Measurements from ENCODE around the gene PLEKHG4.

The PLEKHG4 gene

DNA sequence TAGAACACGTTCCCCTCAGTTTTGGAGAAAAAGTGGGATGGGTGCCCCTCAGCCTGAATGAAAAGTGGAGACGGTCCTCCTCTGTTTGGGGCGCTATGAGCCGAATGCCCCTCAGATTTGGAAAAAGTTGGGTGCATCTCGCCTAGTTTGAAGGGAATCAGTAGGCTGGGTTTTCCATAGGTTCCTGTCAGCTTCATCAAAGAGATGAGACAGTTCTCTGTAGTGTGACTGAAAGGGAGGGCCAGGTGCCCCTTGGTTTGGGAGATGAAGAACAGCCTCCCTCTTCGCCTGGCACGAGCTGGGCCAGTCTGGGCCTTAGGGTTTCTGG, 31.3 kb upstream of the PLEKHG4 start:
- H3K9me3 Mint-ChIP-seq: no peaks in the 10 kb centered on the region
- no peak for ATAC-seq (replicated peaks; ENCODE audit: extremely low read depth, poor library complexity, severe bottlenecking)
- H3K4me1 Mint-ChIP-seq: peaks cover 41% of the 10 kb centered on the region
- H3K27ac Mint-ChIP-seq (ENCODE audit: low read depth): peak overlapping the region; percentile 85
- H3K27me3 Mint-ChIP-seq: peaks cover 11% of the 10 kb centered on the region
- DNase-seq (ENCODE audit: low spot score in 2 of 2): no peak
- peaks cover 4% of the 10 kb centered on the region for H3K36me3 Mint-ChIP-seq (ENCODE audit: insufficient read depth)
- peak overlapping the region; percentile 91 for H3K4me3 Mint-ChIP-seq

DNA sequence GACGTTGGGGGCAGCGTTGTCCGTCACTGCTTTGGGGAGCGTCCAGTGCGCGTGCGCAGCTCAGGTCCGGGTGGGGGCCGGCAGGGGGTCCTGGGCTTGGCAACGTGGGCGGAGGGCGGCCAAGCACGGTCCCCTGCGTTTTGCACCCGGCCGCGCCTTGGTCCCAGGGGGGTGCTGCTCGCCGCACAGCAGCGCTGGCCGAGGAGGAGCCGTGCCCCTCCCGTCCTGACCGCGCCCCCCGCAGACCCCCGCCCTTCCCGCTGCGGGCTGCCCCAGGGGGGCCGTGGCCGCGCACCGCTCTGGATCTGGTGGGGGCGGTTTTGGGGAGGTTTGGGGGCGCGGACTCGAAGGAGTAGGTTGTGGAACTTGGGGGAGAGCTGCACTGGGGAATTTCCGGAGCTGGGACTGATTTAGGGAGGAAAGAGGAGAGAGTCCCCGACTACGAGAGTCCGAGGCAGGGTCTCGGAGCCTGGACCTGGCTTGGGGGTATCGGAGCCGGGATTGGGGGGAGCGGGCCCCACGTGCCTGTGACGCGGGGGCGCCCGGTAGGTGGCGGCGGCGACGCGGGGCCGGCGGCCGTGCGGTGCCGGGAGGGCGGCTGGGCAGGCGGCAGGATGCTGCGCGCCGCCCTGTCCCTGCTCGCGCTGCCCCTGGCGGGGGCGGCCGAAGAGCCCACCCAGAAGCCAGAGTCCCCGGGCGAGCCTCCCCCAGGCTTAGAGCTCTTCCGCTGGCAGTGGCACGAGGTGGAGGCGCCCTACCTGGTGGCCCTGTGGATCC, 30.7 kb upstream of the PLEKHG4 start, which contains the start of gene SLC9A5:
Gene SLC9A5, plus strand, starts transcription at position 579 of the 777 bp plus-strand sequence. Its CDS starts 36 bp downstream, at position 615.
- peaks cover 11% of the 10 kb centered on the region for H3K27me3 Mint-ChIP-seq
- H3K9me3 Mint-ChIP-seq: no peaks in the 10 kb centered on the region
- H3K4me3 Mint-ChIP-seq: peak within 1 kb of the TSS; percentile 91
- H3K4me1 Mint-ChIP-seq: peaks cover 41% of the 10 kb centered on the region
- no peak for ATAC-seq (replicated peaks; ENCODE audit: extremely low read depth, poor library complexity, severe bottlenecking)
- no peak for DNase-seq (ENCODE audit: low spot score in 2 of 2)
- H3K36me3 Mint-ChIP-seq (ENCODE audit: insufficient read depth): peaks cover 4% of the 10 kb centered on the region
- peak within 1 kb of the TSS; percentile 86 for H3K27ac Mint-ChIP-seq (ENCODE audit: low read depth)

DNA sequence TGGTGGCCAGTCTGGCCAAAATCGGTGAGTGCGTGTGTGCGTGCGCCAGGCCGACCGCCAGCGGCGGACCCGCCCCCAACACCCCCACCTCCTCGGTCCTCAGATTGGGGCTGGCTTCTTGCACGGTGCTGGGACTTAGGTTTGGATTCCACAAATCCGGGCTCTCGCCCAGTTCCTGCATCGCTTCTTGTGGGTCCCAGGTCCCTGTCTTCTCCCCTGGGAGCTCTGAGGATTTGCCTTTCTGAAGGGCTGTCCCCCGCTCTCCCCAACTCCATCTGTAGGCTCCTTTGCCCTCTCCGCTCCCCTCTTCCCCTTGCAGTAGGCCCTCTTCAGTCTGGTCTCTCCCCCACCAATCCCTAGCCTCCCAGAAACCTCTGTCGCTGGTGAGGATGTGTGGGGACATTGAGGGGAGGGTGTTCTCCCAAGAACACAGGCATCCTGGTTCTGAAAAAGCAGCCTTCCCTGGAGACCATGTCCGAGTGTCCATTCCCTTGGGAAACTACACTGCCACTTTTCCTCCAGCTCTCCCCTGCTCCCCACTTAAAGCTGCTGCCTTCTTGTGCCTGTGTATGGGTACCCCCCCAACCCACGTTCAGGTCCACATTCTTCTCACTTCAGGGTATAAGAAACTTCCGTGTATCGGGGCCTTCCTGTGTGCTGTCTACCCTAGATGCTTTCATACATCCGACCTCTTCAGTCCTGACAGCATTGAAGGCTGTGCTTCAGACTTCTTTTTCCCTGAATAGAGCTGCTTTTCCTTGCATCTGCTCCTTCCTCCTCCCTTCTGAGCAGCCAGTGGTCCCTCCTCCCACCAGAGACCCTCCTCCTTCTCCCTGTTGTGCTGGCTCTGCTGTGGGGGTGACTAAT, 29.9 kb upstream of the PLEKHG4 start:
- H3K36me3 Mint-ChIP-seq (ENCODE audit: insufficient read depth): peaks cover 4% of the 10 kb centered on the region
- H3K27ac Mint-ChIP-seq (ENCODE audit: low read depth): peak overlapping the region; percentile 86
- peaks cover 34% of the 10 kb centered on the region for H3K4me1 Mint-ChIP-seq
- H3K27me3 Mint-ChIP-seq: peaks cover 11% of the 10 kb centered on the region
- no peaks in the 10 kb centered on the region for H3K9me3 Mint-ChIP-seq
- peak overlapping the region; percentile 91 for H3K4me3 Mint-ChIP-seq
- no peak for DNase-seq (ENCODE audit: low spot score in 2 of 2)
- no peak for ATAC-seq (replicated peaks; ENCODE audit: extremely low read depth, poor library complexity, severe bottlenecking)

DNA sequence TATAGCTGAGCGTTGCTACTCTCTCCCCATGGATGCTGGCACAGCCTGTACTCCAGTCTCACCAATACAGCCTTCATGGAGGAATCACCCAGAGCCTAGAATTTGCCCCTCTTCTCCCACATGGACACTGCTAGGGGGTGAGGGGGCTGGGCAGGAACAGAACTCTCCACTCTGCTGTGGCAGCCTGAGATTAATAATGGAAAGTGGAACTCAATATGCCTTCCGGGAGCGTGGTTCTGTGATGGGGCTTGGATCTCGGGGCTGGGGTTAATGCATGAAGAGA, 29.3 kb upstream of the PLEKHG4 start:
- H3K27me3 Mint-ChIP-seq: peaks cover 11% of the 10 kb centered on the region
- H3K4me3 Mint-ChIP-seq: peak overlapping the region; percentile 91
- peaks cover 4% of the 10 kb centered on the region for H3K36me3 Mint-ChIP-seq (ENCODE audit: insufficient read depth)
- peaks cover 28% of the 10 kb centered on the region for H3K4me1 Mint-ChIP-seq
- no peak for DNase-seq (ENCODE audit: low spot score in 2 of 2)
- ATAC-seq (replicated peaks; ENCODE audit: extremely low read depth, poor library complexity, severe bottlenecking): no peak
- H3K27ac Mint-ChIP-seq (ENCODE audit: low read depth): no peak overlapping the region
- H3K9me3 Mint-ChIP-seq: no peaks in the 10 kb centered on the region

DNA sequence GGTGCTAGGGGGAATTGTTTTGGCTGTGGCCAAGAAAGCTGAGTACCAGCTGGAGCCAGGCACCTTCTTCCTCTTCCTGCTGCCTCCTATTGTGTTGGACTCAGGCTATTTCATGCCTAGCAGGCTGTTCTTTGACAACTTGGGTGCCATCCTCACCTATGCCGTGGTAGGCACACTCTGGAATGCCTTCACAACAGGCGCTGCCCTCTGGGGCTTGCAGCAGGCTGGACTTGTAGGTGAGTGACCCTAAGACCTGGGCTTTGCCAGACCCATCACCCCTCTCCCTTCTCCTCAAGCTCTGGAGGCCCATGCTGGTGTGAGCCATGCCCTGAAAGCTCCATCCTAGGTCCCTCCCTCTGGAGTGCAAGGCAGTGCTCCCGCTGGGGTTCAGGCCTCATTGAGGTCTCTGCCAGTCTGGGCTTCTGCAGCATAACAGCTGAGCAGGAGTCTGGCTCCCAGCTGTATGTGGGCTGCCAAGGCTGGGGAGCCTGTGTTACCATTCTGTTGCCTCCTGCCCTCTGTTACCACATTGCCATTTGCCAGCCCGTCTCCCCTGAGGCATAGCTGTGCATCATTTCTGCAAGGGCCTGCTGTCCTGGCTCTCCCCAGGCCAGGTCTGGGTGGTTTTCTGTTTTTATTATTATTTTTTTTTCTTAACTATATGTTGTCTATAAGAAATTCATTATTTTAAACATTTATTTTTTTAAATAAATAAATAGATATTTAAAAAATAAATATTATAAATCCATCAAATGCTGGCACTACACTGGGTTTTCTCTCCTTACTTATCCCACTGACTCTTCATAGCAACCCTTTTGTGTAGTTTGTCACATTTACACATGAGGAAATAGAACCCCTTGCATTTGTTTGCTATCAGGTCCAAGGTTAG, 26.5 kb upstream of the PLEKHG4 start:
- Mint-ChIP-seq H3K27ac (ENCODE audit: low read depth) (no peak overlapping the region), H3K36me3 (ENCODE audit: insufficient read depth) (peaks cover 2% of the 10 kb centered on the region), H3K4me3 (no peak overlapping the region), H3K27me3 (peaks cover 30% of the 10 kb centered on the region), H3K9me3 (no peaks in the 10 kb centered on the region), H3K4me1 (peaks cover 17% of the 10 kb centered on the region)
- DNase-seq (ENCODE audit: low spot score in 2 of 2) (no peak), ATAC-seq (replicated peaks; ENCODE audit: extremely low read depth, poor library complexity, severe bottlenecking) (no peak)

DNA sequence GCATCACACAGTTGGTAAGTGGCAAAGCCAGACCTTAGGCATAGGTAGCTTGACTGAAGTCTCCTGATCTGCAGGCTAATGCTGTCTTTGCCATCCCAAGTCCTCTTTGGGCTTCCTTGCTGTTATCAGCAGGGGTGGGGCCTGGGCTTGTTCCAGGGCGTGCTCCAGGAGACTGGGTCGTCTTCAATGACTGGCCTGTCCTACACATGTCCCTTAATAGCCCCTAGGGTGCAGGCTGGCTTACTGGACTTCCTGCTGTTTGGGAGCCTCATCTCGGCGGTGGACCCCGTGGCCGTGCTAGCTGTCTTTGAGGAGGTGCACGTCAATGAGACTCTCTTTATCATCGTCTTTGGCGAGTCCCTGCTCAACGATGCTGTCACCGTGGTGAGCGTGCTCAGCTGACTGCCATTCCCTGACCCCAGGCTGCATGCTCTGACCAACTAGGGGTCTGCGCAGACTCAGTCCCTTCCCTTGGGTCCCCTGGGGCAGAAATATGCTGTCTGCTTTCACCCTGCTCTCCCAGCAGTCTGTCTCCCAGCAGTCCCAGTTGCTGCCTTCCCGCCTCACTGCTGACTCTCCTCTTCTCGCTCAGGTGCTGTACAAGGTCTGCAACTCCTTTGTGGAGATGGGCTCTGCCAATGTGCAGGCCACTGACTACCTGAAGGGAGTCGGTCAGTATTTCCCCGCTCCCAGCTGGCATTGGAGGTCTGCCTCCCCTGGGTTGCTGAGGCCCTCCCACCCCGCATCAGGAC, 24.4 kb upstream of the PLEKHG4 start:
- no peaks in the 10 kb centered on the region for H3K4me1 Mint-ChIP-seq
- H3K4me3 Mint-ChIP-seq: no peak overlapping the region
- peaks cover 26% of the 10 kb centered on the region for H3K27me3 Mint-ChIP-seq
- no peak overlapping the region for H3K27ac Mint-ChIP-seq (ENCODE audit: low read depth)
- DNase-seq (ENCODE audit: low spot score in 2 of 2) (no peak), ATAC-seq (replicated peaks; ENCODE audit: extremely low read depth, poor library complexity, severe bottlenecking) (no peak)
- no peaks in the 10 kb centered on the region for H3K9me3 Mint-ChIP-seq
- peaks cover 2% of the 10 kb centered on the region for H3K36me3 Mint-ChIP-seq (ENCODE audit: insufficient read depth)

DNA sequence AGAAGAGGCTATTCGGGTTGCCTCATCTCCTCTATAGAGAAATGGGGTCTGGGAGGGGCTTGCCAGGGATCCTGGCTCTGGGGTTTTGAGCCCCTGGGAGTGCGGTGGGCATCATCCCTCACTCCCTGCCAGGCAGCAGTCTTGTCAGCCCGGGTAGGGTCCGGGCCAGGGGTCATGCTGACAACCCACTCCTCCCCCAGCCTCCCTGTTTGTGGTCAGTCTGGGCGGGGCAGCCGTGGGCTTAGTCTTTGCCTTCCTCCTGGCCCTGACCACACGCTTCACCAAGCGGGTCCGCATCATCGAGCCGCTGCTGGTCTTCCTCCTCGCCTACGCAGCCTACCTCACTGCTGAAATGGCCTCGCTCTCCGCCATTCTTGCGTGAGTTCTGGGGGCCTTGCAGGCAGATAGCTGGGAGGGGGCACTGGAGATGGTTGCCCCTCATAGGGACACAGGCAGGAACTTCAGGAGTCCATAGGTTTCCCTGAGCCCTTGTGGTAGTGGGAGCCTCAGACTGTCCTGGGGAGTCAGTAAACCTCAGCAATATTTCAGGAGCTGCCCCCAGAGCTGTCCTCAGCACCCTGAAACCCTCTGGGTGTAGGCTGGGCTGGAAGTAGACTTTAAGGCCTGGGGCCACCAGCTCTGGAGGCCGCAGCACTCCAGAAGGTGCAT, 23.6 kb upstream of the PLEKHG4 start:
- Mint-ChIP-seq H3K4me1 (no peaks in the 10 kb centered on the region), H3K9me3 (no peaks in the 10 kb centered on the region), H3K36me3 (ENCODE audit: insufficient read depth) (peaks cover 2% of the 10 kb centered on the region), H3K27ac (ENCODE audit: low read depth) (no peak overlapping the region), H3K27me3 (peaks cover 23% of the 10 kb centered on the region), H3K4me3 (no peak overlapping the region)
- ATAC-seq (replicated peaks; ENCODE audit: extremely low read depth, poor library complexity, severe bottlenecking) (no peak), DNase-seq (ENCODE audit: low spot score in 2 of 2) (no peak)

DNA sequence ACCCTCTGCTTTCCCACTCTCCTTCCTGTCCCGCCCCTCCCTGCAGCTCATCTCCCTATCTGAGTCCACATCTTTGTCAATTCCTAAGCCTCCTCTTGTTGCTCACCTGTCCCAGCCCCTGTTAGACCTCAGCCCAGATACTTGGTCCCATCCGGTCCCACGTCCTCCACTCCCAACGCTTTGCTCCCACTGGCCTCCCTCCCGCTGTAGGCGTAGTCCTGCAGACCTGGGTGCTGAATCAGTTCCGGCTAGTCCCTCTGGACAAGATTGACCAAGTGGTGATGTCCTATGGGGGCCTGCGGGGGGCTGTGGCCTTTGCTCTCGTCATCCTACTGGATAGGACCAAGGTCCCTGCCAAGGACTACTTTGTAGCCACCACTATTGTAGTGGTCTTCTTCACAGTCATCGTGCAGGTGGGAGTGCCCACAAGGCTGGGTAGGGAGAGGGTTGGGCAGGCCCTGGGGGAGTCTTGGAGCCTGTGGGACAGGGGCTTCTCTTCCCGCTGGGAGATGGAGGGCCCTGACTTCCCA, 22.6 kb upstream of the PLEKHG4 start:
- no peak overlapping the region for H3K27ac Mint-ChIP-seq (ENCODE audit: low read depth)
- no peaks in the 10 kb centered on the region for H3K4me1 Mint-ChIP-seq
- peaks cover 2% of the 10 kb centered on the region for H3K36me3 Mint-ChIP-seq (ENCODE audit: insufficient read depth)
- no peaks in the 10 kb centered on the region for H3K9me3 Mint-ChIP-seq
- no peak for DNase-seq (ENCODE audit: low spot score in 2 of 2)
- no peak overlapping the region for H3K4me3 Mint-ChIP-seq
- H3K27me3 Mint-ChIP-seq: peaks cover 30% of the 10 kb centered on the region
- no peak for ATAC-seq (replicated peaks; ENCODE audit: extremely low read depth, poor library complexity, severe bottlenecking)

DNA sequence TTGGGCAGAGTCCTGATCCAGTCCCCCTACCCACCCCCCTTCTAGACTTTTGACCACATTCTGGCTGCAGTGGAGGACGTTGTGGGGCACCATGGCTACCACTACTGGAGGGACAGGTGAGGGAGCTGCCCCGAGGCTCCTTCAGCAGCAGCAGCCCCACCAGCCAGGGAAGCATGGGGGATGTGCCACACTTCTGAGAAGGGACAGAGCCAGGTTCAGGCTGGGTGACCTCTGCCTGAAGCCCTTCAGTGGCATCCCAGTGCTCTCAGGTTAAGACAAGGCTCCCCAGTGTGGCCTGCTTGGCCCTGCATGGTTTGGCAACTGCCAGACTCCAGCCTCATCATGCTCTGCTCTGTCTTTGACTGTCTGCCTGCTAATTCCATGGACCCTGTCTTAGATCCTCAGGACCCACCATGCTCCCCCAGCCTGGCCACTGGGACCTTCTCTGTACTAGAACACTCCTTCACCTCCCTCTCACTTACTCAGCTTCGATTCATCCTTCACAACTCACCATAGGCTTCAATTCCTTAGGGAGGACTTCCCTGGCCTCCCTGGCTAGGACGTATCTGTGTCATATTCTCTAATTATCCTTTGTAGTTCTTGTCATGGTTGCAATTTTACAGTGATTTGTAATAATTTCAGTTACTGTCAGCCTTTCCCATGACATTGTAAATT, 21.7 kb upstream of the PLEKHG4 start:
- DNase-seq (ENCODE audit: low spot score in 2 of 2): no peak

DNA sequence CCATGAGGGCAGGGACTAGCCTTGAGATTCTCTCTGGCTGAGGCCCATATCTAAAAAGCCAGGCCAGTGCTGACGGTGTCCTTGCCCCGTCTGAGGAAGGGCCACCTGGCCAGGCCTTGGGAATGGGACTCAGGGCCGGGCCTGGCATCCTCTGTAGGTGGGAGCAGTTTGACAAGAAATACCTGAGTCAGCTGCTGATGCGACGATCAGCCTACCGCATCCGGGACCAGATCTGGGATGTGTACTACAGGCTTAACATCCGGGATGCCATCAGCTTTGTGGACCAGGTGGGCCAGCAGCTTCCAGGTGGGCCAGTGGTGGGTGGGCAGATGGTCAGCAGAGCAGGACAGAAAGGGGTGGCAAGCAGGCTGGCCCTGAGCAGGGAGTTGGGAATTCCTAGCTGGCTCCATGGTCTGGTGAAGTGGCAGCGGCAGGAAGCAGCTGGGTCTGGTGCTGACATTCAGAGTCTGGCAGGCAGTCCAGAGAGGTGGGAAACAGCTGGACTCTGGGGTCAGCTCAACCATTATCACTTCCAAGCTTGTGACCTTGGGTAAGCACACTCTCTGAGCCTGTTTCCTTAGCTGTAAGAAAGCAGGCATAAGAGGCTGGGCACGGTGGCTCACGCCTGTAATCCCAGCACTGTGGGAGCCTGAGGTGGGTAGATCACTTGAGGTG, 21.0 kb upstream of the PLEKHG4 start:
- no peak overlapping the region for H3K4me3 Mint-ChIP-seq
- ATAC-seq (replicated peaks; ENCODE audit: extremely low read depth, poor library complexity, severe bottlenecking) (no peak), DNase-seq (ENCODE audit: low spot score in 2 of 2) (no peak)
- no peaks in the 10 kb centered on the region for H3K4me1 Mint-ChIP-seq
- no peaks in the 10 kb centered on the region for H3K9me3 Mint-ChIP-seq
- peaks cover 45% of the 10 kb centered on the region for H3K27me3 Mint-ChIP-seq
- no peaks in the 10 kb centered on the region for H3K36me3 Mint-ChIP-seq (ENCODE audit: insufficient read depth)
- no peak overlapping the region for H3K27ac Mint-ChIP-seq (ENCODE audit: low read depth)

More for the DNA sequence above, 21.7 kb upstream of the PLEKHG4 start:
- Mint-ChIP-seq H3K27me3 (peaks cover 39% of the 10 kb centered on the region), H3K4me3 (no peak overlapping the region), H3K36me3 (ENCODE audit: insufficient read depth) (peaks cover 2% of the 10 kb centered on the region), H3K9me3 (no peaks in the 10 kb centered on the region), H3K4me1 (no peaks in the 10 kb centered on the region), H3K27ac (ENCODE audit: low read depth) (no peak overlapping the region)
- no peak for ATAC-seq (replicated peaks; ENCODE audit: extremely low read depth, poor library complexity, severe bottlenecking)

DNA sequence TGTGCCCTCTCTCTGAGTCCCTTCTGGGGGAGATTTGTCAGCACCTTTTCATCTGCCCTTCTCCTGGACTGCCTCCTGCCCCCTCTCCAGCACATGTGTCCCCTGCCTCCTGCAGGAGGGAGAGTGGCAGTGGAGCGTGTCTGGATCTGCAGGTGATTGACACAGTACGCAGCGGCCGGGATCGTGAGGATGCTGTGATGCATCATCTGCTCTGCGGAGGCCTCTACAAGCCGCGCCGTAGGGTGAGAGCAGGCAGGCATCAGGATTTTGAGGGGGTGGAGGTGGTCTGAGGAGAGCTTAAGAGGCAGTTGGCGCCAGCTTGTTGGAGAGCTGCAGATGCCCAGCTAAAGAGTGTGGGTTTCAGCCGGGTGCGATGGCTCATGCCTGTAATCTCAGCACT, 19.6 kb upstream of the PLEKHG4 start:
- Mint-ChIP-seq H3K27ac (ENCODE audit: low read depth) (no peak overlapping the region), H3K36me3 (ENCODE audit: insufficient read depth) (peaks cover 1% of the 10 kb centered on the region), H3K4me3 (no peak overlapping the region), H3K4me1 (no peaks in the 10 kb centered on the region), H3K27me3 (peaks cover 54% of the 10 kb centered on the region), H3K9me3 (no peaks in the 10 kb centered on the region)
- ATAC-seq (replicated peaks; ENCODE audit: extremely low read depth, poor library complexity, severe bottlenecking): no peak
- DNase-seq (ENCODE audit: low spot score in 2 of 2): no peak

All from central memory CD8-positive, alpha-beta T cell (primary cell).